ENCODE measurements around the gene SUPT3H. TPM values are rescaled to one million over a fixed set of nuclear protein-coding genes. Genes with fewer than 3 reads are reported as not detected.
"Not testable (repeated sequence)": the region's sequence is repeated elsewhere in the genome, so short reads cannot be mapped to it uniquely, and the experiment has no call there.

Gene SUPT3H
- total RNA-seq, 2 donors from 2014 or later: 2.5 to 4.5 TPM

DNA sequence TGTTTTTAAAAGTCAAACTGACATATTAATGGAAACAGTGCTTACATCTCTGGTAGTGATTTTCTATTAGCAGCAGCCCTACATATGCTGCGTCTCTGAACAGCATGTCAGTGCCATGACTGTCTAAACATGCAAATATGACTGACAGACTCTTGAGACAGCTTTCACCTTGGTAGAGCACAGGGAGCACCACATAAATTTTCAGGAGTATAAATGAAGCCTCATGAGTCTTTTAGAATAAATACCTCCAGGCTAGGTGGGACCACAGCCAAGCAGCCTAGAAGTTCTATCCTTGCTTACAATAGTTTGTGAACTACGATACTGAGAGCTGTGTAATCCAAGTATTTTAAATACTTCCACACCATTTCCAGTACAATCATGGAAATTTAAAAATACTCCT is 460.3 kb downstream of the SUPT3H start:
- TF ChIP-seq, protein P1, sequence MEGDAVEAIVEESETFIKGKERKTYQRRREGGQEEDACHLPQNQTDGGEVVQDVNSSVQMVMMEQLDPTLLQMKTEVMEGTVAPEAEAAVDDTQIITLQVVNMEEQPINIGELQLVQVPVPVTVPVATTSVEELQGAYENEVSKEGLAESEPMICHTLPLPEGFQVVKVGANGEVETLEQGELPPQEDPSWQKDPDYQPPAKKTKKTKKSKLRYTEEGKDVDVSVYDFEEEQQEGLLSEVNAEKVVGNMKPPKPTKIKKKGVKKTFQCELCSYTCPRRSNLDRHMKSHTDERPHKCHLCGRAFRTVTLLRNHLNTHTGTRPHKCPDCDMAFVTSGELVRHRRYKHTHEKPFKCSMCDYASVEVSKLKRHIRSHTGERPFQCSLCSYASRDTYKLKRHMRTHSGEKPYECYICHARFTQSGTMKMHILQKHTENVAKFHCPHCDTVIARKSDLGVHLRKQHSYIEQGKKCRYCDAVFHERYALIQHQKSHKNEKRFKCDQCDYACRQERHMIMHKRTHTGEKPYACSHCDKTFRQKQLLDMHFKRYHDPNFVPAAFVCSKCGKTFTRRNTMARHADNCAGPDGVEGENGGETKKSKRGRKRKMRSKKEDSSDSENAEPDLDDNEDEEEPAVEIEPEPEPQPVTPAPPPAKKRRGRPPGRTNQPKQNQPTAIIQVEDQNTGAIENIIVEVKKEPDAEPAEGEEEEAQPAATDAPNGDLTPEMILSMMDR (IDR thresholded peaks at IDR 0.05): no peak
- DNase-seq (ENCODE audit: low spot score): no peak
- H3K4me3 ChIP-seq: no peak overlapping the region
- H3K27me3 ChIP-seq: no peaks in the 10 kb centered on the region
- H3K36me3 ChIP-seq: no peaks in the 10 kb centered on the region
- peaks cover 0 to 5% of the 10 kb centered on the region in 2 donors for H3K4me1 ChIP-seq
- H3K9me3 ChIP-seq: no peaks in the 10 kb centered on the region
- H3K27ac ChIP-seq: no peak overlapping the region

DNA sequence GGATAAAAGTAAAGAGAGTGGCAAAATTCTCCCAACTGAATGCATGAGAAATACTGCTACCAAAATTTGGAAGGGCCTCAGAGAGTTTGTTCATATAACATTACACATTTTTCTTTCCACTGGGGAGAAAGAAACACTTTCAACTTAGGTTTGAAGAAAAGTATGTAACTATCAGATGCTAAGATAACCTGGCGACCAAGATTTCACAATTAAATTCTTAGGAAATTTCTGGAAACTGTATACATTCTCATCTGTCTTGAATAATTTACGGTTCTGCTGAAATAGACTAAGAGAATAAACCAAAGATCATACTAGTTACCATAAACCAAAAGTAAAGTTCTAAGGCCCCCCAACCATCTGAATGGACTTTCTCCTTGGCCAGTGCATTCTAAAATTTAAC is 462.6 kb downstream of the SUPT3H start:
- Histone ChIP-seq H3K36me3 (no peaks in the 10 kb centered on the region), H3K4me3 (no peak overlapping the region), H3K4me1 (no peaks in the 10 kb centered on the region), H3K27ac (no peak overlapping the region), H3K27me3 (no peaks in the 10 kb centered on the region), H3K9me3 (no peaks in the 10 kb centered on the region)
- TF ChIP-seq, protein P1 (IDR thresholded peaks at IDR 0.05): no peak
- DNase-seq (ENCODE audit: low spot score): no peak

DNA sequence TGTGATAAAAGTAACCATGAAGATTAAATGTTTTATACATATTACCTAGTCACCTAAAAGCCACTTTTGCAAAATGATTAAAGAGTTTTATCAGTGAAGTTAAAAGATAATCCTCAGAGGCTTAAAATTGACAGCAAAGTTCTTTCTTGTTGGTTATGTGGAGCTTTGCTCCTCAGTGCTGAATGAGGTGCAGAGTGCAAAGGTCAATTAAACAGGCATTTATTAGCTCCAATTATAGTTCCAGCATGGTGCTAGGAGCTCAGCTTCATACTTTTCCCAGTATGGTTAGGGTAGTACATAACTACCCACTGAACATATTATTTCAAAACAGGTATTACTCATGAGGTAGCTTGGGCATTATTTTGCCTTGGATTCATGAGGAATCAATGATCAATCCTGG is 463.6 kb downstream of the SUPT3H start:
- Histone ChIP-seq H3K4me3 (no peak overlapping the region), H3K4me1 (no peaks in the 10 kb centered on the region), H3K27ac (no peak overlapping the region), H3K9me3 (no peaks in the 10 kb centered on the region), H3K36me3 (no peaks in the 10 kb centered on the region), H3K27me3 (no peaks in the 10 kb centered on the region)
- TF ChIP-seq, protein P1 (IDR thresholded peaks at IDR 0.05): no peak
- no peak for DNase-seq (ENCODE audit: low spot score)

DNA sequence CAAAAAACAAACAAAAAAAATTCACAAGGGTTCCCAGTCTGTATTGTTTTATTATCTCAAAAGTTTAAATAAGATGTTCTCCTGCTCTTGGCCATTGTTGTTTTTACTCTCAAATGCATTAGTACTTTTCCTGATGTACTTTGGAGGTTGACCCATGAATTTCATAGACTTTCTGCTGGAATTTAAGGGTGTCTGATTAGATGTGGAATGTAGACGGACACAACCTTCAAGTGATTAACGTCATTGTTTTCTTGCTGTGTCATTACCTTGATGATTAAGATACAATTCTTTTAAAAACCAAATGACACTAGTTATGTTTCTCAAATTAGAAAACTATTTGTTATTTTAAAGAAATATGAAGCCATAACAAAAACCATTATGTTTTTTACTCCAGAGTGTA is 471.0 kb downstream of the SUPT3H start:
- H3K4me3 ChIP-seq: no peak overlapping the region
- TF ChIP-seq, protein P1 (IDR thresholded peaks at IDR 0.05): no peak
- H3K27me3 ChIP-seq: no peaks in the 10 kb centered on the region
- H3K27ac ChIP-seq: no peak overlapping the region
- no peaks in the 10 kb centered on the region for H3K4me1 ChIP-seq
- H3K9me3 ChIP-seq: no peaks in the 10 kb centered on the region
- H3K36me3 ChIP-seq: no peaks in the 10 kb centered on the region
- no peak for DNase-seq (ENCODE audit: low spot score)

DNA sequence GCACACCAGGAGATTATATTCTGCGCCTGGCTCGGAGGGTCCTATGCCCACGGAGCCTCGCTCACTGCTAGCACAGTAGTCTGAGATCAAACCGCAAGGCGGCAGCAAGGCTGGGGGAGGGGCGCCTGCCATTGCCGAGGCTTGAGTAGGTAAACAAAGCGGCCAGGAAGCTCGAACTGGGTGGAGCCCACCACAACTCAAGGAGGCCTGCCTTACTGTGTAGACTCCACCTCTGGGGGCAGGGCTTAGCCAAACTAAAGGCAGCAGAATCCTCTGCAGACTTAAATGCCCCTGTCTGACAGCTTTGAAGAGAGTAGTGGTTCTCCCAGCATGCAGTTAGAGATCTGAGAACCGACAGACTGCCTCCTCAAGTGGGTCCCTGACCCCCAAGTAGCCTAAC is 477.4 kb downstream of the SUPT3H start:
- H3K4me1 ChIP-seq; H3K27ac ChIP-seq; H3K27me3 ChIP-seq; H3K9me3 ChIP-seq; DNase-seq (ENCODE audit: low spot score); H3K36me3 ChIP-seq; H3K4me3 ChIP-seq: not testable (repeated sequence)

DNA sequence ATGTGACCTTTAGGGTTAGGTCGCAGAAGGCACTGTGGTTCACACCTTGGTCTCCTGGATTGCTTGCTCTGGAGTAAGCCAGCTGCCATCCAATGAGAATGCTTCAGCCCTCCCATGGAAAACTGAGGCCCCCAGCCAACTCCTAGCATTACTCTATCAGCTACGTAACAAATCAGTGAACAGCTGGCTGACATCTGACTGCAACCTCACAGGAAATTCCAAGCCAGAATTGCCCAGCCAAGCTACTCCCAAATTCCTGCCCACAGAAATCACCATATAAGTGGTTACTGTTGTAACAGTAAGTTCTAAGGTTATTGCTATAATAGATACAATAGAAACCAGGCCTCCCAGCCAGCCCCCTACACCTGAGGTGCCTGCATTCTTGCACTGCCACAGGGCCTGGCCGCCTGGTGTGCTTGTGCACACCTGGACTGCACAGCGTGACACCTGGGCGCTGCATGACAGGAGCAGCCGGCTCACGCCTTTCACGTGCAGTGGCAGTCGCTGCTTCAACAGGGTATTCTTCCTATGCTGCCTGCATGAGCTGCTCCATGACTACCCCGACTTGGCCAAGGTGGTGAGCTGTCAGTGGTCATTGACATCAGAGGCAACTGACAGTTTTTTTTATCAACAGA is 479.3 kb downstream of the SUPT3H start:
- no peak for DNase-seq (ENCODE audit: low spot score)
- TF ChIP-seq, protein P1 (IDR thresholded peaks at IDR 0.05): no peak
- Histone ChIP-seq H3K9me3 (peaks cover 0 to 7% of the 10 kb centered on the region in 2 donors), H3K36me3 (no peaks in the 10 kb centered on the region), H3K4me1 (no peaks in the 10 kb centered on the region), H3K27ac (no peak overlapping the region), H3K27me3 (no peaks in the 10 kb centered on the region), H3K4me3 (no peak overlapping the region)

Data from right atrium auricular region (tissue), 2 donors.